ENCODE results near the gene BLVRB. TPM values are rescaled to one million over a fixed set of nuclear protein-coding genes. Genes with fewer than 3 reads are reported as not detected.
A peak's percentile ranks its signal among the peaks of the same experiment; 100 is the strongest.

BLVRB gene
- polyA plus RNA-seq, 2 of the 4 experiments (the other 2 are of a cell fraction): 202 to 280 TPM

GRCh38 chr19:40443131-40443999 is 22.2 kb downstream of the BLVRB start (continued):
- TF ChIP-seq ELK1 (IDR thresholded peaks at IDR 0.05; ENCODE audit: low read depth, low read length) (no peak), HOXB13 (CRISPR knock-in tag; IDR thresholded peaks at IDR 0.05; ENCODE audit: low read depth) (no peak), ZC3H11A (IDR thresholded peaks at IDR 0.05) (0 out of 2 replicates have a peak, but pooled peaks have one; percentile 7), CBX2 (IDR thresholded peaks at IDR 0.05; ENCODE audit: borderline replicate concordance, low read depth) (no peak), MAFK (IDR thresholded peaks at IDR 0.05; ENCODE audit: partially characterized antibody) (no peak), USF2 (IDR thresholded peaks at IDR 0.05) (no peak), PHF8 (IDR thresholded peaks at IDR 0.05; ENCODE audit: borderline replicate concordance, low read depth) (no peak), FOSB (CRISPR knock-in tag; IDR thresholded peaks at IDR 0.05) (peak; percentile 54; the same call in 1 of the 2 replicates), HDAC2 (IDR thresholded peaks at IDR 0.05) (no peak), ZNF302 (CRISPR knock-in tag; IDR thresholded peaks at IDR 0.05) (no peak), RNF2 (IDR thresholded peaks at IDR 0.05; ENCODE audit: borderline replicate concordance, low read depth) (no peak), GATA3 (IDR thresholded peaks at IDR 0.05; ENCODE audit: borderline replicate concordance) (peak; percentile 35), CHD2 (IDR thresholded peaks at IDR 0.05; ENCODE audit: low read length, partially characterized antibody) (peak; percentile 78), SREBF2 (IDR thresholded peaks at IDR 0.05) (no peak; the same call in 1 of the 2 replicates), MYC (IDR thresholded peaks at IDR 0.05; ENCODE audit: borderline replicate concordance, low read length) (peak; percentile 90), TP53 (CRISPR knock-in tag; IDR thresholded peaks at IDR 0.05) (0 out of 2 replicates have a peak, but pooled peaks have one; percentile 1), BCL3 (IDR thresholded peaks at IDR 0.05) (no peak), HMGXB4 (CRISPR knock-in tag; IDR thresholded peaks at IDR 0.05; ENCODE audit: borderline replicate concordance) (no peak), POLR2A (IDR thresholded peaks at IDR 0.05; ENCODE audit: low read length) (peak; percentile 68), E2F6 (IDR thresholded peaks at IDR 0.05; ENCODE audit: borderline replicate concordance, low read depth) (peak; percentile 67), KDM1A (IDR thresholded peaks at IDR 0.05; ENCODE audit: low read depth) (no peak), ZFP36 (IDR thresholded peaks at IDR 0.05; ENCODE audit: borderline replicate concordance, partially characterized antibody) (no peak), FOSL2 (IDR thresholded peaks at IDR 0.05) (no peak), FOSL2 (CRISPR knock-in tag; IDR thresholded peaks at IDR 0.05) (peak; percentile 11; the same call in 1 of the 2 replicates), JUNB (IDR thresholded peaks at IDR 0.05) (no peak), MAZ (IDR thresholded peaks at IDR 0.05; ENCODE audit: borderline replicate concordance, low read depth, low read length) (peak; percentile 98), NR3C1 (IDR thresholded peaks at IDR 0.05) (no peak), EP300 (IDR thresholded peaks at IDR 0.05) (no peak), RCOR1 (IDR thresholded peaks at IDR 0.05; ENCODE audit: low read depth, low read length) (no peak), POLR2AphosphoS2 (conservative IDR thresholded peaks at IDR 0.05; ENCODE audit: low read length) (peak; percentile 96), CTCF (IDR thresholded peaks at IDR 0.05) (no peak), HES2 (IDR thresholded peaks at IDR 0.05) (no peak), FOXS1 (CRISPR knock-in tag; IDR thresholded peaks at IDR 0.05) (no peak), HOXB5 (CRISPR knock-in tag; IDR thresholded peaks at IDR 0.05) (0 out of 2 replicates have a peak, but pooled peaks have one; percentile 44)

Data from A549 (cell line).